Right lobe of liver (tissue), 6 donors: Measurements from ENCODE around the gene GIPC2. TPM values are rescaled to one million over a fixed set of nuclear protein-coding genes. Genes with fewer than 3 reads are reported as not detected.

Experiments used
- ATAC-seq, 4 donors: fragments of 200-7000 bp; cut with Tn5 transposase; one replicate each; pipeline ENCODE4 v1.9.1; 2020; ENCODE audit warnings: mild to moderate bottlenecking in 4 of 4, moderate library complexity in 4 of 4
- DNase-seq, 3 donors: peaks; one replicate each; pipeline ENCODE4 v3.0.0-alpha.2; 2020
- H3K27ac ChIP-seq, 3 donors: fragments of 200-600 bp; one replicate each; pipeline ENCODE4 v1.8.0; 2022
- H3K27me3 ChIP-seq, 2 donors: fragments of 200-600 bp; one replicate each; pipeline ENCODE4 v1.8.0; 2022
- H3K36me3 ChIP-seq, 4 donors: fragments of 200-600 bp; sonication (generic) in 1 of 4; one replicate each; pipeline versions ENCODE4 v1.5.1 to v1.8.0; 2017 to 2022; ENCODE audit warnings: control low read depth in 1 of 4
- H3K4me1 ChIP-seq, 4 donors: fragments of 200-600 bp; sonication (generic) in 1 of 4; one replicate each; pipeline versions ENCODE4 v1.5.1 to v1.8.0; 2017 to 2022; ENCODE audit warnings: control low read depth in 1 of 4
- H3K4me3 ChIP-seq, 3 donors: fragments of 200-600 bp; one replicate each; pipeline ENCODE4 v1.8.0; 2022
- H3K9me3 ChIP-seq, 4 donors: fragments of 200-600 bp; sonication (generic) in 1 of 4; one replicate each; pipeline versions ENCODE4 v1.5.1 to v1.8.0; 2017 to 2022; ENCODE audit warnings: control low read depth in 1 of 4
- CTCF ChIP-seq, 4 donors: fragments of 200-600 bp in 3 of 4; fragments of 450-650 bp in 1 of 4; IDR thresholded peaks; one replicate each; pipeline versions ENCODE4 v1.5.1 to v1.8.0; 2016 to 2022; ENCODE audit warnings: antibody characterized with exemption in 4 of 4, mild to moderate bottlenecking in 2 of 4
- POLR2A ChIP-seq: fragments of 450-650 bp; IDR thresholded peaks from one replicate; pipeline ENCODE4 v1.6.1; 2017; ENCODE audit warnings: antibody characterized with exemption, mild to moderate bottlenecking
- WGBS: methylation state at CpG from one replicate; pipeline ENCODE4 v1.1.6; 2018; ENCODE audit warnings: low coverage, low lambda C conversion rate; ENCODE audit not compliant: insufficient coverage; ENCODE audit errors: missing lambda C conversion rate; 5-methylcytosine and 5-hydroxymethylcytosine counted together
- intact Hi-C, 2 donors: fragments of 100-400 bp; cut with DNase I; formaldehyde crosslinking; loops; one replicate each; pipeline versions ENCODE4 v1.11.2 to v1.14.1; 2022
- total RNA-seq, 6 experiments: library from RNA; depleted of rRNA in 2 of 6; stranded (reverse); fragments of >200 nt in 2 of 6; fragmentation: NEBNext Ultra II Directional in 3 of 6; extraction: Animal tissue kit (Norgen Biotek cat#: 25700) in 3 of 6; gene quantifications; one replicate each; pipeline versions ENCODE4 v1.1.0 to v1.2.4, GENCODE V29; 2016 to 2023
- donor health status: DM: no; HTN: yes; CAD: no.
- donor health status: DM: no; HTN: no; CAD: no.
- donor health status: DM: no; HTN: no; CAD: no.
- donor health status: DM: no; HTN: yes; CAD: no.
- donor health status: DM: no; HTN: yes; CAD: no.

GIPC2 gene
- total RNA-seq, 6 experiments from 2014 or later = 4.7 to 9.8 (median 7.0) TPM

- Histone ChIP-seq H3K9me3 (no peaks in the 10 kb centered on the region), H3K27me3 (no peaks in the 10 kb centered on the region), H3K4me3 (peak overlapping the region; percentile 28 to 58 (median 52)), H3K27ac (peak overlapping the region; percentile 94 to 99 (median 95)), H3K36me3 (no peaks in the 10 kb centered on the region), H3K4me1 (peaks cover 0 to 27% (median 3%) of the 10 kb centered on the region in 4 donors)
- peak in 2 of 3 donors; percentile 44 to 57 for DNase-seq
- intact Hi-C loops = no loop called here
- peak; percentile 55 to 79 (median 66) for ATAC-seq
- TF ChIP-seq POLR2A (no peak), CTCF (IDR thresholded peaks at IDR 0.05) (no peak)
- 3% methylated on average over 8 of the region's 8 CpGs for WGBS
These were observed 41.7 kb upstream of the GIPC2 start for GRCh38 chr1:78003882-78004718.

GRCh38 chr1:78004719-78005447 is 40.9 kb upstream of the GIPC2 start, which contains the start of gene DNAJB4:
Gene DNAJB4 (plus strand): TSS chr1:78004939. CDS start chr1:78005111, 172 bp downstream.
- no peaks in the 10 kb centered on the region for H3K27me3 ChIP-seq
- peak; percentile 96 to 99 (median 98) for ATAC-seq
- H3K36me3 ChIP-seq = no peaks in the 10 kb centered on the region
- H3K9me3 ChIP-seq = no peaks in the 10 kb centered on the region
- H3K4me3 ChIP-seq = peak within 1 kb of the TSS; percentile 28 to 58 (median 52)
- TF ChIP-seq POLR2A (peak; percentile 99), CTCF (IDR thresholded peaks at IDR 0.05) (peak in 1 of 4 donors; percentile 12)
- 0% methylated on average over 12 of the region's 12 CpGs for WGBS
- intact Hi-C loops = no loop called here
- H3K4me1 ChIP-seq = peaks cover 0 to 35% (median 3%) of the 10 kb centered on the region in 4 donors
- H3K27ac ChIP-seq = peak within 1 kb of the TSS; percentile 94 to 99 (median 95)
- DNase-seq = peak; percentile 46 to 78 (median 54)

- ATAC-seq (peak in 2 of 4 donors; percentile 1 to 6), DNase-seq (no peak)
- Histone ChIP-seq H3K27ac (peak overlapping the region; percentile 94 to 99 (median 95)), H3K36me3 (no peaks in the 10 kb centered on the region), H3K4me1 (peaks cover 0 to 38% (median 3%) of the 10 kb centered on the region in 4 donors), H3K4me3 (peak overlapping the region; percentile 28 to 58 (median 52)), H3K27me3 (no peaks in the 10 kb centered on the region), H3K9me3 (no peaks in the 10 kb centered on the region)
- intact Hi-C loops = no loop called here
- 10% methylated on average over 1 of the region's 1 CpG for WGBS
- TF ChIP-seq CTCF (IDR thresholded peaks at IDR 0.05) (no peak), POLR2A (no peak)
These were observed 40.4 kb upstream of the GIPC2 start for GRCh38 chr1:78005448-78005722.

GRCh38 chr1:78005755-78006154 is 40.0 kb upstream of the GIPC2 start:
- ATAC-seq (peak; percentile 28 to 49 (median 40)), DNase-seq (no peak)
- Histone ChIP-seq H3K4me3 (peak overlapping the region; percentile 28 to 58 (median 52)), H3K36me3 (no peaks in the 10 kb centered on the region), H3K27me3 (no peaks in the 10 kb centered on the region), H3K4me1 (peaks cover 0 to 38% (median 5%) of the 10 kb centered on the region in 4 donors), H3K27ac (peak overlapping the region; percentile 94 to 99 (median 95)), H3K9me3 (no peaks in the 10 kb centered on the region)
- TF ChIP-seq CTCF (IDR thresholded peaks at IDR 0.05) = no peak
- TF ChIP-seq POLR2A = peak; percentile 61
- WGBS = 0% methylated on average over 1 of the region's 1 CpG
- intact Hi-C loops = no loop called here
